ENCODE data around the gene ANKDD1B.
"Not testable (repeated sequence)": the region's sequence is repeated elsewhere in the genome, so short reads cannot be mapped to it uniquely, and the experiment has no call there.

The ANKDD1B gene

DNA sequence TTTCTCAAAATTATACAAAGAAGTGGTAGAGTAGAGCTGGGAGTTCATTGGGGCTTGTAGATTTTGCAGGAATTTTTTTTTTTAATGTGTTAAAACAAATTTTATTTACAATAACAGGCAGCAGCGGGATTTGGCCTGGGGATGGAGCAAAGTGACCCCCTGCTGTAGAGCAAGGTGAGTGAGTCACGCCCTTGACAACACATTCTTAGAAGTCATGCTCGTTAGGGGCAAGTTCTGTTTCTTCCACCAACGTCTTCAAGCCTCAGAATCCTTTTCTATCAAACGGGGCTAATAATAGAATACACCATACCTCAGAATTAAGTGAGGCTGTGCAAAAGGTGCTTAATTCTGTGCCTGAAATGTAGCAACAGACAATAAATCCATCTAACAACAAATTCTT lies 1.1 kb upstream of the ANKDD1B start:
- no peaks in the 10 kb centered on the region for H3K27me3 ChIP-seq (replicated peaks; ENCODE audit: control insufficient read depth, insufficient read depth, low read length)
- TF ChIP-seq, protein P1, sequence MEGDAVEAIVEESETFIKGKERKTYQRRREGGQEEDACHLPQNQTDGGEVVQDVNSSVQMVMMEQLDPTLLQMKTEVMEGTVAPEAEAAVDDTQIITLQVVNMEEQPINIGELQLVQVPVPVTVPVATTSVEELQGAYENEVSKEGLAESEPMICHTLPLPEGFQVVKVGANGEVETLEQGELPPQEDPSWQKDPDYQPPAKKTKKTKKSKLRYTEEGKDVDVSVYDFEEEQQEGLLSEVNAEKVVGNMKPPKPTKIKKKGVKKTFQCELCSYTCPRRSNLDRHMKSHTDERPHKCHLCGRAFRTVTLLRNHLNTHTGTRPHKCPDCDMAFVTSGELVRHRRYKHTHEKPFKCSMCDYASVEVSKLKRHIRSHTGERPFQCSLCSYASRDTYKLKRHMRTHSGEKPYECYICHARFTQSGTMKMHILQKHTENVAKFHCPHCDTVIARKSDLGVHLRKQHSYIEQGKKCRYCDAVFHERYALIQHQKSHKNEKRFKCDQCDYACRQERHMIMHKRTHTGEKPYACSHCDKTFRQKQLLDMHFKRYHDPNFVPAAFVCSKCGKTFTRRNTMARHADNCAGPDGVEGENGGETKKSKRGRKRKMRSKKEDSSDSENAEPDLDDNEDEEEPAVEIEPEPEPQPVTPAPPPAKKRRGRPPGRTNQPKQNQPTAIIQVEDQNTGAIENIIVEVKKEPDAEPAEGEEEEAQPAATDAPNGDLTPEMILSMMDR (IDR thresholded peaks at IDR 0.05; ENCODE audit: insufficient read depth, low read length, poor library complexity, severe bottlenecking) = no peak
- no peaks in the 10 kb centered on the region for H3K36me3 ChIP-seq (ENCODE audit: control insufficient read depth, insufficient read depth, low read length)
- H3K4me3 ChIP-seq (replicated peaks; ENCODE audit: low read depth, low read length) = no peak overlapping the region
- no peak for DNase-seq (ENCODE audit: extremely low read depth, insufficient read length)

DNA sequence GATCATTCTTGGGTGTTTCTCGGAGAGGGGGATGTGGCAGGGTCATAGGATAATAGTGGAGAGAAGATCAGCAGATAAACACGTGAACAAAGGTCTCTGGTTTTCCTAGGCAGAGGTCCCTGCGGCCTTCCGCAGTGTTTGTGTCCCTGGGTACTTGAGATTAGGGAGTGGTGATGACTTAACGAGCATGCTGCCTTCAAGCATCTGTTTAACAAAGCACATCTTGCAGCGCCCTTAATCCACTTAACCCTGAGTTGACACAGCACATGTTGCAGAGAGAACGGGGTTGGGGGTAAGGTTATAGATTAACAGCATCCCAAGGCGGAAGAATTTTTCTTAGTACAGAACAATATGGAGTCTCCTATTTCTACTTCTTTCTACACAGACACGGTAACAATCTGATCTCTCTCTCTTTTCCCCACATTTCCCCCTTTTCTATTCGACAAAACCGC lies 368 bp upstream of the ANKDD1B start:
- DNase-seq (ENCODE audit: extremely low read depth, insufficient read length); H3K4me3 ChIP-seq (replicated peaks; ENCODE audit: low read depth, low read length); H3K27me3 ChIP-seq (replicated peaks; ENCODE audit: control insufficient read depth, insufficient read depth, low read length); H3K36me3 ChIP-seq (ENCODE audit: control insufficient read depth, insufficient read depth, low read length): not testable (repeated sequence)

DNA sequence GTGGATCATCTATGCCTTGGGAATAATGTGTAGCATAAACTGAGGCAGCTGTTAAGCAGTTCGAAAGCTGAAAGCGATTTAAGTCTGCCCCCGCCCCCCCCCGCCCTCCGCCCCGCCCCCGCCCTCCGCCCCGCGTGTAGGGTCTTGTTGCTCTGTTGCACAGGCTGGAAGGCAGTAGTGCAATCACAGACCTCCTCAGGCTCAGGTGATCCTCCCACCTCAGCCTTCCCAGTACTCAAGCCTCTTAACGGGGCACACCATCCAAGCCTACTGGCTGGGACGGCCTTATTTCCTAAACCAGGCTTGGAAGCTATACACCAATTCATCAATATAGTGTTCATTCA lies 945 bp downstream of the ANKDD1B start:
- DNase-seq (ENCODE audit: extremely low read depth, insufficient read length) = no peak
- TF ChIP-seq, protein P1 (IDR thresholded peaks at IDR 0.05; ENCODE audit: insufficient read depth, low read length, poor library complexity, severe bottlenecking) = no peak
- no peaks in the 10 kb centered on the region for H3K27me3 ChIP-seq (replicated peaks; ENCODE audit: control insufficient read depth, insufficient read depth, low read length)
- H3K36me3 ChIP-seq (ENCODE audit: control insufficient read depth, insufficient read depth, low read length) = no peaks in the 10 kb centered on the region
- no peak overlapping the region for H3K4me3 ChIP-seq (replicated peaks; ENCODE audit: low read depth, low read length)

DNA sequence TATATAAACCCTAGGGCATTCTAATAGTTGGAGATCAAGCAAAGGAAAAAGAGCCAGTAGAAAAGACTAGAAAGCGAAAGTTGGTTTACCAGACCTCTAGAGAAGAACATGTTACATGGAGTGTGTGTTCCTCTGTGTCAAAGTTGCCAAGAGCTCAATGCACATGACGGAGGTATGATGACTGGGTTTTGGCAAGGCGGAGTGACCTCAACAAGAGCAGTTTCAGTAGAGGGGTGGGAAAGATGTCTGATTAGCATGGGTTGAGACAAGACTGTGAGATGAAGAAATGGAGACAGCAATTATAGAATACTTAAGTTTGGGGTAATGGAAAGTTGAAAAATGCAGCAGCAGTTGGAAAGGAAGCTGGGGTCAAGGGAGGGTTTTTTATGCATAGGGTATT lies 1.6 kb downstream of the ANKDD1B start:
- DNase-seq (ENCODE audit: extremely low read depth, insufficient read length) = no peak
- Histone ChIP-seq H3K27me3 (replicated peaks; ENCODE audit: control insufficient read depth, insufficient read depth, low read length) (no peaks in the 10 kb centered on the region), H3K4me3 (replicated peaks; ENCODE audit: low read depth, low read length) (no peak overlapping the region), H3K36me3 (ENCODE audit: control insufficient read depth, insufficient read depth, low read length) (no peaks in the 10 kb centered on the region)
- TF ChIP-seq, protein P1 (IDR thresholded peaks at IDR 0.05; ENCODE audit: insufficient read depth, low read length, poor library complexity, severe bottlenecking) = no peak

DNA sequence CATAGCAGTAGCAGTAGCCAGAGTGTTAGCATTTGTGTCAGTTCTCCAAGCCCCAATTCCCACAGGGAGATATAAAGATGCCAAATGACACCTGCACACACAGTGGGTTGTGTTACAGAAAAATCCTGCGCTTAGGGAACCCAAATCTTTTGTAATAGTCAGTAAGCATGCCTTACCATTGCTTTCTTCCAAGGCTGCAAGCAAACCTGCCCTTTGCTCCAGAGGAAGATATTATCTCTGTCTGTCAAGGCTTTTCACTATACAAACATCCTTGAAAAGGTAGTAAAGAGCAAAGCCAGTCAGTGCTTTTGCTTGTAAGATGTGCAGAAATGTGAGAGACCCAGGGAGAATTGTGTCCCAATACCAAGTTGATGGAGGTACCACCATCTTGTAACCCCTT lies 2.9 kb downstream of the ANKDD1B start:
- TF ChIP-seq, protein P1 (IDR thresholded peaks at IDR 0.05; ENCODE audit: insufficient read depth, low read length, poor library complexity, severe bottlenecking) = no peak
- no peak overlapping the region for H3K4me3 ChIP-seq (replicated peaks; ENCODE audit: low read depth, low read length)
- H3K27me3 ChIP-seq (replicated peaks; ENCODE audit: control insufficient read depth, insufficient read depth, low read length) = no peaks in the 10 kb centered on the region
- no peaks in the 10 kb centered on the region for H3K36me3 ChIP-seq (ENCODE audit: control insufficient read depth, insufficient read depth, low read length)
- DNase-seq (ENCODE audit: extremely low read depth, insufficient read length) = no peak

DNA sequence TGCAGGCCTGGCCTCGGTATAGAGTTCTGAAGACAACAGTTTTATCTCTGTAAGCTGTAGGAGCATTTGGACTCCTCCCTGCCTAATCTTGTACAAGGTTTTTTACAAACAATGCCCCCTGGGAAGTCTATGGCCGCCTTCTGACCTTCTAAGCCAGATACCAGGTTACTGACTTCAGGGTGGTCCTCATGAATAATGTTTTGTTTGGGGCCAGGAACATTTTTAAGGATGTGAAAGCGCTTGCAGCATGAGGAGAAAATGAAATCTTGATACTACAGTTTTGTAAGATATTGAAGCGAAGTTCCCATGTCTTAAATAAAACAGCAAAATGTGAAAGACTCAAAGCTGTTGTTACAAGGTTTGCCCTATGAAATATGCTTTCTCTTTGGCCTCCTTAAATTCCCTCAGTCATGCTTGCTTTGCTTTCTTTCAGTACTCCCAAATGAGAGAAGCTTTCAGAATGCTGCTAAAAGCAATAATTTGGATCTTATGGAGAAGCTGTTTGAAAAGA lies 5.2 kb downstream of the ANKDD1B start:
- H3K36me3 ChIP-seq (ENCODE audit: control insufficient read depth, insufficient read depth, low read length) = no peaks in the 10 kb centered on the region
- DNase-seq (ENCODE audit: extremely low read depth, insufficient read length) = no peak
- H3K27me3 ChIP-seq (replicated peaks; ENCODE audit: control insufficient read depth, insufficient read depth, low read length) = no peaks in the 10 kb centered on the region
- TF ChIP-seq, protein P1 (IDR thresholded peaks at IDR 0.05; ENCODE audit: insufficient read depth, low read length, poor library complexity, severe bottlenecking) = no peak
- H3K4me3 ChIP-seq (replicated peaks; ENCODE audit: low read depth, low read length) = no peak overlapping the region
